IMR-90 (cell line): ENCODE measurements around the gene NOS1AP. TPM values are rescaled to one million over a fixed set of nuclear protein-coding genes. Genes with fewer than 3 reads are reported as not detected.

Experiments
- ATAC-seq: fragments of 200-7000 bp; cut with Tn5 transposase; 2 replicates; pipeline ENCODE4 v1.9.1; 2020; ENCODE audit warnings: low read depth, mild to moderate bottlenecking, moderate library complexity
- BruUV-seq: library from RNA; stranded (reverse); fragments of 400-500 nt; replicated peaks from 2 replicates; lab custom pipeline; 2021; lab: Mats Ljungman, UMichigan
- CTCF ChIA-PET: fragments of 300-600 bp; formaldehyde crosslinking; extraction: SDS; loops from one replicate; lab custom pipeline; 2021; ENCODE audit warnings: antibody characterized with exemption; lab: Yijun Ruan, JAX
- POLR2A ChIA-PET: fragments of 300-600 bp; sonication (Branson Sonifier 250); formaldehyde crosslinking; loops from one replicate; lab custom pipeline; 2022; ENCODE audit warnings: antibody characterized with exemption; ENCODE audit not compliant: unreplicated experiment; lab: Charles Lee
- DNase-seq: peaks from one replicate; pipeline ENCODE4 v3.0.0; 2013
- H2AFZ ChIP-seq: replicated peaks from 2 replicates; pipeline ENCODE3; 2013; ENCODE audit warnings: low read length, mild to moderate bottlenecking; ENCODE audit not compliant: poor library complexity
- H2AK5ac ChIP-seq: 2 replicates; pipeline ENCODE4 v1.6.1; 2013; ENCODE audit warnings: low read depth, low read length, inconsistent platforms
- H2AK9ac ChIP-seq: replicated peaks from 2 replicates; pipeline ENCODE3; 2013; ENCODE audit warnings: mild to moderate bottlenecking, low read depth, low read length, moderate library complexity; ENCODE audit not compliant: poor library complexity
- H2BK120ac ChIP-seq: 2 replicates; pipeline ENCODE4 v1.6.1; 2013; ENCODE audit warnings: low read depth, low read length, inconsistent platforms
- H2BK15ac ChIP-seq: 3 replicates; pipeline ENCODE4 v1.6.1; 2013; ENCODE audit warnings: low read depth, low read length, inconsistent platforms
- H2BK20ac ChIP-seq: 2 replicates; pipeline ENCODE4 v1.6.1; 2013; ENCODE audit warnings: low read depth, mild to moderate bottlenecking, inconsistent platforms, low read length, moderate library complexity
- H2BK5ac ChIP-seq: 2 replicates; pipeline ENCODE4 v1.6.1; 2013; ENCODE audit warnings: mild to moderate bottlenecking, low read depth, low read length, inconsistent platforms; ENCODE audit not compliant: poor library complexity, severe bottlenecking
- H3K14ac ChIP-seq: replicated peaks from 2 replicates; pipeline ENCODE4 v1.6.1; 2013; ENCODE audit warnings: low read depth, low read length, inconsistent platforms
- H3K18ac ChIP-seq: 2 replicates; pipeline ENCODE4 v1.6.1; 2013; ENCODE audit warnings: low read depth, low read length, control low read depth
- H3K23ac ChIP-seq: 2 replicates; pipeline ENCODE4 v1.6.1; 2013; ENCODE audit warnings: low read depth, low read length, inconsistent platforms
- H3K27ac ChIP-seq: 2 replicates; pipeline ENCODE4 v1.5.1; 2013; ENCODE audit warnings: mild to moderate bottlenecking, control low read depth, low read length; ENCODE audit not compliant: insufficient read depth
- H3K27me3 ChIP-seq: 2 replicates; pipeline ENCODE4 v1.6.1; 2013; ENCODE audit warnings: low read length; ENCODE audit not compliant: control insufficient read depth, insufficient read depth
- H3K36me3 ChIP-seq: 2 replicates; pipeline ENCODE4 v1.6.1; 2013; ENCODE audit warnings: low read length, mixed read lengths; ENCODE audit not compliant: control insufficient read depth, insufficient read depth
- H3K4ac ChIP-seq: 2 replicates; pipeline ENCODE4 v1.6.1; 2013; ENCODE audit warnings: low read depth, low read length, inconsistent platforms
- H3K4me1 ChIP-seq: 2 replicates; pipeline ENCODE4 v1.6.1; 2013; ENCODE audit warnings: low read length, mixed read lengths; ENCODE audit not compliant: control insufficient read depth, insufficient read depth
- H3K4me2 ChIP-seq: 2 replicates; pipeline ENCODE4 v1.6.1; 2013; ENCODE audit warnings: low read depth, mild to moderate bottlenecking, control low read depth, low read length, moderate library complexity
- H3K4me3 ChIP-seq: 2 replicates; pipeline ENCODE4 v1.5.1; 2013; ENCODE audit warnings: low read depth, mild to moderate bottlenecking, control low read depth, low read length, moderate library complexity; ENCODE audit not compliant: insufficient read depth
- H3K56ac ChIP-seq: 2 replicates; pipeline ENCODE4 v1.6.1; 2013; ENCODE audit warnings: low read length, inconsistent platforms; ENCODE audit not compliant: insufficient read depth; ENCODE audit errors: extremely low read depth
- H3K79me1 ChIP-seq, 2 experiments: 2 replicates each; pipeline ENCODE4 v1.6.1; 2013; ENCODE audit warnings: low read length in 2 of 2, inconsistent platforms in 1 of 2, low read depth in 1 of 2
- H3K9ac ChIP-seq: 2 replicates; pipeline ENCODE4 v1.6.1; 2013; ENCODE audit warnings: low read depth, low read length, control low read depth
- H3K9me1 ChIP-seq: 2 replicates; pipeline ENCODE4 v1.6.1; 2013; ENCODE audit warnings: low read length, inconsistent platforms; ENCODE audit not compliant: insufficient read depth
- H3K9me3 ChIP-seq: 2 replicates; pipeline ENCODE4 v1.6.1; 2013; ENCODE audit warnings: low read length; ENCODE audit not compliant: control insufficient read depth, insufficient read depth
- H4K20me1 ChIP-seq: 2 replicates; pipeline ENCODE4 v1.6.1; 2013; ENCODE audit warnings: low read length, inconsistent platforms; ENCODE audit not compliant: insufficient read depth
- H4K5ac ChIP-seq: 2 replicates; pipeline ENCODE4 v1.6.1; 2013; ENCODE audit warnings: mild to moderate bottlenecking, low read depth, low read length, control low read depth
- H4K8ac ChIP-seq, 2 experiments: 2 replicates each; pipeline ENCODE4 v1.6.1; 2013; ENCODE audit warnings: low read depth in 2 of 2, low read length in 2 of 2, control low read depth in 1 of 2, inconsistent platforms in 1 of 2
- H4K91ac ChIP-seq: 2 replicates; pipeline ENCODE4 v1.6.1; 2013; ENCODE audit warnings: low read depth, low read length, inconsistent platforms; ENCODE audit not compliant: insufficient read depth
- BHLHE40 ChIP-seq: fragments of 150-350 bp; IDR thresholded peaks from 2 replicates; pipeline ENCODE4 v1.6.1; 2016; ENCODE audit warnings: mild to moderate bottlenecking, low read depth, low read length
- CTCF ChIP-seq: conservative IDR thresholded peaks from 2 replicates; pipeline ENCODE4 v1.5.1; 2012; ENCODE audit warnings: mild to moderate bottlenecking, low read depth, low read length, improper control_type of control experiment
- MAFK ChIP-seq: IDR thresholded peaks from 2 replicates; pipeline ENCODE4 v1.6.1; 2012; ENCODE audit warnings: low read depth, low read length, improper control_type of control experiment
- MXI1 ChIP-seq: IDR thresholded peaks from 2 replicates; pipeline ENCODE4 v1.6.1; 2012; ENCODE audit warnings: low read depth, mild to moderate bottlenecking, low read length, moderate library complexity, borderline replicate concordance
- POLR2A ChIP-seq: IDR thresholded peaks from 2 replicates; pipeline ENCODE4 v1.6.1; 2012; ENCODE audit warnings: mild to moderate bottlenecking, low read depth, low read length
- RCOR1 ChIP-seq: IDR thresholded peaks from 2 replicates; pipeline ENCODE4 v1.6.1; 2012; ENCODE audit warnings: mild to moderate bottlenecking, low read length, improper control_type of control experiment; ENCODE audit not compliant: insufficient replicate concordance
- RFX5 ChIP-seq: IDR thresholded peaks from 2 replicates; pipeline ENCODE4 v1.8.0; 2012; ENCODE audit warnings: low read depth, mild to moderate bottlenecking, low read length, moderate library complexity
- SMC3 ChIP-seq: fragments of 150-350 bp; IDR thresholded peaks from 2 replicates; pipeline ENCODE4 v1.6.1; 2016; ENCODE audit warnings: low read depth, mild to moderate bottlenecking, antibody characterized with exemption, low read length, moderate library complexity
- WGBS, 2 experiments: methylation state at CpG; one replicate each; pipeline versions ENCODE4 v1.1.5 to v1.1.7; 2013; ENCODE audit warnings: missing lambda C conversion rate in 2 of 2; ENCODE audit not compliant: insufficient read length in 1 of 2; ENCODE audit errors: extremely low coverage in 2 of 2; 5-methylcytosine and 5-hydroxymethylcytosine counted together
- dilution Hi-C: fragments of 300-500 bp; cut with HindIII; formaldehyde crosslinking; loops from one replicate; pipeline ENCODE4 v1.14.3; 2018; ENCODE audit warnings: low sequenced_read_pairs; ENCODE audit not compliant: unreplicated experiment
- in situ Hi-C: fragments of 300-500 bp; cut with MboI; formaldehyde crosslinking; loops from 3 replicates; pipeline ENCODE4 v1.14.3; 2019; ENCODE audit warnings: low sequenced_read_pairs, inconsistent platforms, mixed read lengths
- intact Hi-C: fragments of 100-400 bp; cut with micrococcal nuclease; formaldehyde crosslinking; loops from 2 replicates; pipeline ENCODE4 v1.10.0; 2022
- polyA plus RNA-seq, 3 experiments: library from polyadenylated mRNA; depleted of rRNA; stranded (reverse); fragments of >200 nt; gene quantifications; 2 replicates each; pipeline ENCODE4 v1.2.3, GENCODE V29; 2012; ENCODE audit warnings: low replicate concordance in 1 of 3
- total RNA-seq: library from RNA; depleted of rRNA; stranded (reverse); fragments of >200 nt; gene quantifications from 2 replicates; pipeline ENCODE4 v1.2.3, GENCODE V29; 2012

The NOS1AP gene
- total and polyA plus RNA-seq, 2 of the 4 experiments (the other 2 are of a cell fraction), result 0.18 to 0.19 TPM

GRCh38 chr1:162218975-162219374 lies 149.5 kb downstream of the NOS1AP start:
- TF ChIP-seq MXI1, result no peak
- TF ChIP-seq MAFK, result no peak
- no peak for TF ChIP-seq SMC3
- TF ChIP-seq POLR2A, result no peak
- TF ChIP-seq CTCF, result no peak
- TF ChIP-seq RFX5, result no peak
- no peak for TF ChIP-seq RCOR1
- TF ChIP-seq BHLHE40, result no peak
- Histone ChIP-seq H2AFZ (no peak overlapping the region), H4K91ac (no peak overlapping the region), H2AK5ac (no peak overlapping the region), H2BK5ac (no peak overlapping the region), H2BK15ac (no peak overlapping the region), H2AK9ac (no peak overlapping the region), H3K27me3 (peaks cover 2% of the 10 kb centered on the region; the same call in 1 of the 2 replicates), H3K4ac (no peak overlapping the region), H4K5ac (no peak overlapping the region), H3K4me3 (no peak overlapping the region), H3K9ac (no peak overlapping the region), H3K9me1 (no peaks in the 10 kb centered on the region), H3K4me2 (no peak overlapping the region), H4K8ac (no peak overlapping the region), H3K27ac (no peak overlapping the region), H4K20me1 (no peaks in the 10 kb centered on the region), H3K36me3 (no peaks in the 10 kb centered on the region), H3K56ac (no peak overlapping the region), H2BK120ac (no peak overlapping the region), H2BK20ac (no peak overlapping the region), H3K9me3 (no peaks in the 10 kb centered on the region), H3K23ac (no peak overlapping the region), H3K4me1 (no peaks in the 10 kb centered on the region), H3K14ac (no peak overlapping the region), H3K79me1 (no peaks in the 10 kb centered on the region), H3K18ac (no peak overlapping the region)
- CTCF ChIA-PET, result no interaction called here
- in situ Hi-C loops, result no loop called here
- no peak for DNase-seq
- POLR2A ChIA-PET, result no interaction called here
- intact Hi-C loops, result no loop called here
- WGBS, 2 experiments, result no CpG with 5 or more reads among the region's 5 CpGs
- dilution Hi-C loops, result no loop called here
- BruUV-seq, result no TSS peak
- ATAC-seq, result no peak
